ENCODE measurements around the gene TTC28.

The TTC28 gene

DNA sequence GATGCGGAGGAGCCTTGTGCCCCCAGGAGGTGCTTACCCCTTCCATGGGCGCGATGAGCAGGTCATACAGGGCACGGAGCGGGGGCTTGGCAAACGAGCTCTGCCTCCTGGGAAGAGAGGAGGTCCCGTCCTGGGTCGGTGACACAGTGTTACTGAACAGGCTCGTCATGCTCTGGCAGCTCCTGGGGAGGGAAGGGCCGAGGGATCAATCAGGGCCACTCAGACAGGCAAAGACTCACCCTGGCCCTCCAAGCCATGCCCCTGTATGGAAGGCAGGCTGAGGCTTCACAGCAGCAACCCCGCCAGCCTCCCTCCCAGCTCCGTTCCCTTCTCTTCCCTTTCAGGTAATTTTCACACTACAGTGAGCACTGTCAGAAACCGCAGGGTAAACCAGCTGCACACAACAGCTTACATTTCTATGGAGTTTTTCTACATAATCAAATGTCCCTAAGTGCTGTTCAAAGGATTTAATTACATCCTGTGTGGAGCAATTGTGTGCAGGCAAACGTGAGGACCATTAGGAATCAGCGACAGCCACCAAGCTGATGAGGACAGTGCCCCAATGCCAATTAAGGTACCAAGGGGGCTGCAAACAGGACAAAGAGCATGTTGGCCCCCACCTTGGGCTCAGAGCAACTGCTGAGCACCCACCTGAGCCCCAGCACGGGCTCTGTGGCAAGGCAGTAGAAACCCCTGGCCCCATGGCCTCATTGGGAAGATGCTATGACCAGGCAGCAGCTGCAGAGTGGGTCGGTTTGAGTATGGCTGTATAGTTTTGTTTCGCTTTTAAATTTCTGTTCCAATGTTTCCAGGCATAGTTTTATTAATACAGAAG lies 665.2 kb downstream of the TTC28 start:
- TF ChIP-seq, protein P1, sequence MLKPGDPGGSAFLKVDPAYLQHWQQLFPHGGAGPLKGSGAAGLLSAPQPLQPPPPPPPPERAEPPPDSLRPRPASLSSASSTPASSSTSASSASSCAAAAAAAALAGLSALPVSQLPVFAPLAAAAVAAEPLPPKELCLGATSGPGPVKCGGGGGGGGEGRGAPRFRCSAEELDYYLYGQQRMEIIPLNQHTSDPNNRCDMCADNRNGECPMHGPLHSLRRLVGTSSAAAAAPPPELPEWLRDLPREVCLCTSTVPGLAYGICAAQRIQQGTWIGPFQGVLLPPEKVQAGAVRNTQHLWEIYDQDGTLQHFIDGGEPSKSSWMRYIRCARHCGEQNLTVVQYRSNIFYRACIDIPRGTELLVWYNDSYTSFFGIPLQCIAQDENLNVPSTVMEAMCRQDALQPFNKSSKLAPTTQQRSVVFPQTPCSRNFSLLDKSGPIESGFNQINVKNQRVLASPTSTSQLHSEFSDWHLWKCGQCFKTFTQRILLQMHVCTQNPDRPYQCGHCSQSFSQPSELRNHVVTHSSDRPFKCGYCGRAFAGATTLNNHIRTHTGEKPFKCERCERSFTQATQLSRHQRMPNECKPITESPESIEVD (tag by site-specific recombination; IDR thresholded peaks at IDR 0.05), result peak; percentile 68; the same call in 1 of the 2 replicates
- TF ChIP-seq ZNF488 (tag by site-specific recombination; IDR thresholded peaks at IDR 0.05), result no peak
- TF ChIP-seq ZNF24 (tag by site-specific recombination; IDR thresholded peaks at IDR 0.05), result no peak
- no peak for TF ChIP-seq ZFP41 (tag by site-specific recombination; IDR thresholded peaks at IDR 0.05; ENCODE audit: borderline replicate concordance)
- TF ChIP-seq ZNF214 (tag by site-specific recombination; IDR thresholded peaks at IDR 0.05; ENCODE audit: borderline replicate concordance), result no peak
- no peak for TF ChIP-seq ZNF664 (tag by site-specific recombination; IDR thresholded peaks at IDR 0.05)
- Histone ChIP-seq H3K36me3 (ENCODE audit: control insufficient read depth in 2 of 2, insufficient read depth in 1 of 2, low read length in 2 of 2) (peaks cover 0 to 9% of the 10 kb centered on the region in 2 experiments; a peak in 1 of 3 replicates), H3K27ac (ENCODE audit: extremely low read depth, low read depth, low read length) (no peak overlapping the region), H3K4me1 (ENCODE audit: control insufficient read depth, insufficient read depth, low read length) (no peaks in the 10 kb centered on the region), H3K9me3 (ENCODE audit: control insufficient read depth, insufficient read depth, low read depth, low read length) (no peaks in the 10 kb centered on the region), H3K4me3 (ENCODE audit: low read depth, low read length) (no peak overlapping the region)
- ChIA-PET POLR2A (no interaction called here), CTCF (interaction anchor here (0.6 to 2.6 kb wide), 8 partner anchors 10 to 1110 kb away, joined by 3 to 9 read pairs (median 4); no protein-coding TSS in a partner anchor)

DNA sequence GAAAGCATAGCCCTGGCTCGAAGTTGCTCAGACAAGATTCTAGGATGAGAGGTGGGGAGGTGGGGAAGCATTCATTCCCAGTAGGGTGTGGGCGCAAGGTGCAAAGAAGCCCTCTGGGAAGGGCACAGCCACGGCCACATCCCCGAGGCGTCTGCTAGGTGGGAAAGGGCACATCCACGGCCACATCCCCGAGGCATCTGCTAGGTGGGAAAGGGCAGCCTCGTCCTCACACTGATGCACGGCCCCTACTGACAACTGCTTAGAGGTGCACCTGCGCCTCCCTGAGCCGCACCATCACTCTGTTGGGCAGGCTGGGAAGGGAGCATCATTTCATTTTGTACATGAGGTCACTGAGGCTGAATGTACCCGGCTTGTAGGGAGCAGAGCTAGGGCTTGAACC lies 666.0 kb downstream of the TTC28 start:
- H3K27ac ChIP-seq (ENCODE audit: extremely low read depth, low read depth, low read length), result no peak overlapping the region
- CTCF ChIA-PET, result interaction anchor here (0.6 to 2.6 kb wide), 5 partner anchors 21 to 1109 kb away, joined by 3 to 9 read pairs (median 4); no protein-coding TSS in a partner anchor
- peaks cover 0 to 9% of the 10 kb centered on the region in 2 experiments; a peak in 1 of 3 replicates for H3K36me3 ChIP-seq (ENCODE audit: control insufficient read depth in 2 of 2, insufficient read depth in 1 of 2, low read length in 2 of 2)
- no peaks in the 10 kb centered on the region for H3K9me3 ChIP-seq (ENCODE audit: control insufficient read depth, insufficient read depth, low read depth, low read length)
- no peaks in the 10 kb centered on the region for H3K4me1 ChIP-seq (ENCODE audit: control insufficient read depth, insufficient read depth, low read length)
- H3K4me3 ChIP-seq (ENCODE audit: low read depth, low read length), result no peak overlapping the region
- TF ChIP-seq ZSCAN16 (tag by site-specific recombination; IDR thresholded peaks at IDR 0.05), result no peak
- TF ChIP-seq FEZF1 (tag by site-specific recombination; IDR thresholded peaks at IDR 0.05), result no peak
- no peak for TF ChIP-seq ZNF335 (tag by site-specific recombination; conservative IDR thresholded peaks at IDR 0.05)
- no peak for TF ChIP-seq ZEB2 (tag by site-specific recombination; IDR thresholded peaks at IDR 0.05)
- no peak for TF ChIP-seq ZNF621 (tag by site-specific recombination; IDR thresholded peaks at IDR 0.05)
- no peak for TF ChIP-seq ZNF514 (tag by site-specific recombination; IDR thresholded peaks at IDR 0.05)
- no peak for TF ChIP-seq ZNF670 (tag by site-specific recombination; IDR thresholded peaks at IDR 0.05; ENCODE audit: low read depth)
- TF ChIP-seq ZFP41 (tag by site-specific recombination; IDR thresholded peaks at IDR 0.05; ENCODE audit: borderline replicate concordance), result no peak
- no peak for TF ChIP-seq ZNF488 (tag by site-specific recombination; IDR thresholded peaks at IDR 0.05)
- no peak for TF ChIP-seq ZNF354C (tag by site-specific recombination; IDR thresholded peaks at IDR 0.05; ENCODE audit: borderline replicate concordance, low read depth)
- no peak for TF ChIP-seq ZNF202 (tag by site-specific recombination; IDR thresholded peaks at IDR 0.05; ENCODE audit: borderline replicate concordance)
- TF ChIP-seq ZNF114 (tag by site-specific recombination; IDR thresholded peaks at IDR 0.05), result no peak
- TF ChIP-seq ZNF530 (tag by site-specific recombination; IDR thresholded peaks at IDR 0.05; ENCODE audit: low read depth), result no peak
- TF ChIP-seq ZNF214 (tag by site-specific recombination; IDR thresholded peaks at IDR 0.05; ENCODE audit: borderline replicate concordance), result no peak
- POLR2A ChIA-PET, result no interaction called here

Data from HEK293 (cell line).